GM21515 (cell line): ENCODE results near the gene TK1.
"Not testable (repeated sequence)": the region's sequence is repeated elsewhere in the genome, so short reads cannot be mapped to it uniquely, and the experiment has no call there.

ENCODE experiments used
- ATAC-seq: cut with Tn5 transposase; IDR thresholded peaks from one replicate; pipeline ENCODE4 v1.9.1; 2021; ENCODE audit not compliant: unreplicated experiment

The TK1 gene, protein sequence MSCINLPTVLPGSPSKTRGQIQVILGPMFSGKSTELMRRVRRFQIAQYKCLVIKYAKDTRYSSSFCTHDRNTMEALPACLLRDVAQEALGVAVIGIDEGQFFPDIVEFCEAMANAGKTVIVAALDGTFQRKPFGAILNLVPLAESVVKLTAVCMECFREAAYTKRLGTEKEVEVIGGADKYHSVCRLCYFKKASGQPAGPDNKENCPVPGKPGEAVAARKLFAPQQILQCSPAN

DNA sequence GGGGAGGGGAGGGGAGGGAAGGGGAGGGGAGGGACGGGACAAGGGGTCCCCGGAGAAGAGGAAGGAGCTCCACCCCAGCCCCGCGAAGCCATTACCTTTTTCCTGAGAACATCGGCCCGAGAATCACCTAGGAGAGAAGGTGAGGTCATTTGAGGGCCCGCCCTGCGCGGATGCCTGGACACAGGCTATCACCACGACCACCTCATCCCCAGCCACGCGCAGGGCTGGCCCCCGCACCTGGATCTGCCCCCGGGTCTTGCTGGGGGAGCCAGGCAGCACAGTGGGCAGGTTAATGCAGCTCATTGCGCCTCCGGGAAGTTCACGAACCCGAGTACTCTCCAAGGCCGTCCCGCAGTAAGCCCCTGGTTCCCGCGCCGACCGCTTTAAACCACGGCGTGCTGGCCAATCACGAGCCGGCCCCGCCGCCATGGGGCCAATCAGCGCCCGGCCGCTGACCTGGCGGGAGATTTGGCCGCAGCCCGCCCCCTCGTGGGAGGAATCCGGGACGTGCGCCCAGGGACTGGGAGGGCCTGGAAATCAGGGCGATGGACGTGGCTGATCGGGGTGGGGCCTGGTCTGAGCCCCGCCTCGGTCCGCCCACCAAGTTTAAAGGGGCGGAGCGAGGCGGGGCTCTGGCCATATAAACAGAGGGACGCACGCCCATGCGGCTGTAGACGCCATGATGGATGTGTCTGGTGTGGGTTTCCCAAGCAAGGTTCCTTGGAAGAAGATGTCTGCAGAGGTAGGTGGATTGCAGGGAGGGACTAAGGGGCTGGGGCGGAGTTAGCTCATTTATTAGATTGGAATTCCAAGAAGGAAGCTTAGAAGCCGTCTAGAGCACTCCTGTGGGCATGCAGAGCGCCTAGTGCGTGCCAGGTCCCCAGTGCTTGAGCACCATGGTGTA is at the start of gene TK1, which contains the start of gene AFMID:
TK1 (minus strand) TSS at position 361 of the 904 bp plus-strand sequence; CDS start at position 303, 58 bp downstream.
AFMID (plus strand) TSS at position 671 of the 904 bp plus-strand sequence; CDS start at position 680, 9 bp downstream.
- ATAC-seq, result peak; percentile 87

DNA sequence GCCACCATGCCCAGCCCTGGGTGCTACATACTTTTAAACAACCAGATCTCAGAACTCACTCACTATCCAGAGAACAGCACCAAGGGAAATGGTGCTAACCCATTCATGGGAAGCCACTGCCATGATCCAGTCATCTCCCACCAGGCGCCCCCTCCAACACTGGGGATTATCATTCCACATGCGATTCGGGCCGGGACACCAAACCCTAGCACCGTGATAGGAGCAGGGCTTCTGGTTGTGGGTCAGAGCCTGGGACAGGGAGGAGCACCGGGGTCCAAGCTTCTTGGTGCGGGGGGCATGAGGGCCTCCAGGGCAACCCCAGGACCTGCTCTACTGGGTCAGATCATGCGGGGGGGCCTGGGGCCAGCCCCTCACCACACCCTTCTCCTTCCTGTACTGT is 49.0 kb upstream of the TK1 start:
- ATAC-seq, result no peak

DNA sequence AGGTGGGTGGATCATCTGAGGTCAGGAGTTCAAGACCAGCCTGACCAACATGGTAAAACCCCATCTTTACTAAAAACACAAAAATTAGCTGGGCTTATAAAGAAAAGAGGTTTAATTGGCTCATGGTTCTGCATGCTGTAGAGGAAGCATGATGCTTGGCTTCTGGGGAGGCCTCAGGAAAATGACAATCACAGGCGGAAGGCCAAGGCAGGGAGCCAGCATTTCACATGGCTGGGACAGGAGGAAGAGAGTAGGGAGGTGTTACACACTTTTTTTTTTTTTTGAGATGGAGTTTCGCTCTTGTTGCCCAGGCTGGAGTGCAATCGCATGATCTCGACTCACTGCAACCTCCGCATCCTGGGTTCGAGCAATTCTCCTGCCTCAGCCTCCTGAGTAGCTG is 48.2 kb upstream of the TK1 start:
- not testable (repeated sequence) for ATAC-seq

DNA sequence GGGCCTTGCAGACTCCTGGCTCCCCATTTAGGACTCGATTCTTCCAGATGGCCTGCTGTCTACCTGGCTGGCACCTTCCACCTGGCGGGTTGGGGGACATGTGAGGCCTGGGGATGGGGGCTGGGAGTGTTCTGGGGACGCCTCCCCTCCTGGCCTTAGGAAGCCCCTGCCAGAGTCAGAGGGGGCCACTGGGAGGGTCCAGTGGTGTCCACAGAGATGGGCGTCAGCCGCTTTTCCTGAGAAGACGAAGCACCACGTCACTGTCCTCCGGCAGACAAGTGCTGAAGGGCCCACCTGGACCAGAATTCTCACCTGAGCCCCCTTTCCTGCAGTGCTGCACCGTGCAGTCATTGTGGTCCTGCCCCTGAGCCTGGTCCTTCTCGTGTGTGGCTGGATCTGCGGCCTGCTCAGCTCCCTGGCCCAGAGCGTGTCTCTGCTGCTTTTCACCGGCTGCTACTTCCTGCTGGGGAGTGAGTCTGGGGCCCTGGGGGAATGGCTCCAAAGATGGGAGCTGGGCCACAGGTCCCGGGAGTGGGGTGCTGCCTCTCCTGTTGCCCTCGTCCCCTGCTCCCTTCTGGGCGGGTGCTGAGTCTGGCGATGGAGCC is 47.5 kb upstream of the TK1 start:
- no peak for ATAC-seq

DNA sequence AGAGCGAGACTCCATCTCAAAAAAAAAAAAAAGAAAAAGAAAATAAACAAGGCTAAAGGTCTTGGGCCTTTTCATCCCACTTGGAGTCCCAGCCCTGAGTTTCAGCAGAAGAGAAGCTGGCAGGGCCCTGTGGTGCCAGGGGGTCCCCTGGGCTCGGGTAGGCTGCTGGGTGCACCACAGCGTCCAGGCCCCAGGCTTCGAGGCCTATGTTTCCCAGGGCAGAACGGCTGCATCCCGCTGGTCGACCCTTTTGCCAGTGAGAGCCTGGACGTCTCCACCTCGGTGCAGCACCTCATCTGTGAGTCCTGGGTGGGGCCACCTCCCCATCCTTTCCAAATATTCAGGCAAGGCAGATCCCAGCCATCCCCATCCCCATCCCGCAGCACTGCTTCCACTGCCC is 46.8 kb upstream of the TK1 start:
- ATAC-seq, result no peak

DNA sequence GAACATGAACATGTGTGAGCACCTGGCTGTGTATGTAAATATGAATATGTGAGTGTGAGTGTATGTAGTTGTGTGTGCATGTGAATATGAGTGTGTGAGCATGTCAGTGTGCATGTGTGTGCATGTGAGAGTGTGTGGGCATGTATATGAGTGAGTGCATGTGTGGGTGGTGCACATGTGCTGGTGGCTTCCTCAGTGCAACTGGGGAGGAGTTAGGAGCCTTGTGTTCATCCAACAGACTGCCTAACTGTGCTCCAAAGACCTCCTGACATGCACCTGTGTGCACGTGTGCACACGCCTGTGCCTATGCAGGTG is 46.0 kb upstream of the TK1 start:
- no peak for ATAC-seq

DNA sequence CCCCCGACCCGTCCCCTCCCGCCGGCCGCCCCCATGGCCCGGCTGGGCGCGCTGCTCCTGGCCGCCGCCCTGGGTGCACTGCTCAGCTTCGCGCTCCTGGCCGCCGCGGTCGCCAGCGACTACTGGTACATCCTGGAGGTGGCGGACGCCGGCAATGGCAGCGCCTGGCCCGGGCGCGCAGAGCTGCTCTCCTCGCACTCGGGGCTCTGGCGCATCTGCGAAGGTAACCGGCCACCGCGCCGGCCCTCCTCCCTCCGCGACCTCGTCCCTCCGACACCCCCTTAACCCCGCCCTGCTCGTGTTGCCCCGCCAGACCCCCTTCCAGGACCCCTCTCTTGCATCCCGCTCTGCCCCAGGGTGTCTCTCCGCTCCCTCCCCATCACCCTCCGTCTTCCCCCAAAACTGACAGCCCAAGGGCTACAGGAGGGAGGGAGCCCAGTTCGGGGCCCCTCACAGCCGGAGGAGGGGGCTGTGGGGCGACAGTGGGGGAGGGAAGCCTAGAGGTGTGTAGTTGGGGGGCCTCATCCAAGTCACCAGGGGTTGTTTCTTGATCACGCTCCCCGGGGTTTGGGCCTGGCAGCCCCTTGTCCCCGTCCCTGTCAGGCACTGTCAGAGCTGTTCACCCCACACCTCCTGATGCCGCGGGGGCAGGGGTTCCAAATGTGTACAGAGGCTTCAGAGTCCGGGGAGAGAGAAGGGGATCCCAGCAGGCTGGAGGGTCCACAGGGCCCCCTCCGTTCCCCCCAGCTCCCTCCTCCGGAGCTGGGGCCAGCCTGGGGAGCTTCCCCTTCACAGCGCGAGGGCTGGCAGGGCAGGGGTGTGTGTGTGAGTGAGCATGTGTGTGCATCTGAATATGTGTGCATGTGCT is 45.4 kb upstream of the TK1 start:
- no peak for ATAC-seq

DNA sequence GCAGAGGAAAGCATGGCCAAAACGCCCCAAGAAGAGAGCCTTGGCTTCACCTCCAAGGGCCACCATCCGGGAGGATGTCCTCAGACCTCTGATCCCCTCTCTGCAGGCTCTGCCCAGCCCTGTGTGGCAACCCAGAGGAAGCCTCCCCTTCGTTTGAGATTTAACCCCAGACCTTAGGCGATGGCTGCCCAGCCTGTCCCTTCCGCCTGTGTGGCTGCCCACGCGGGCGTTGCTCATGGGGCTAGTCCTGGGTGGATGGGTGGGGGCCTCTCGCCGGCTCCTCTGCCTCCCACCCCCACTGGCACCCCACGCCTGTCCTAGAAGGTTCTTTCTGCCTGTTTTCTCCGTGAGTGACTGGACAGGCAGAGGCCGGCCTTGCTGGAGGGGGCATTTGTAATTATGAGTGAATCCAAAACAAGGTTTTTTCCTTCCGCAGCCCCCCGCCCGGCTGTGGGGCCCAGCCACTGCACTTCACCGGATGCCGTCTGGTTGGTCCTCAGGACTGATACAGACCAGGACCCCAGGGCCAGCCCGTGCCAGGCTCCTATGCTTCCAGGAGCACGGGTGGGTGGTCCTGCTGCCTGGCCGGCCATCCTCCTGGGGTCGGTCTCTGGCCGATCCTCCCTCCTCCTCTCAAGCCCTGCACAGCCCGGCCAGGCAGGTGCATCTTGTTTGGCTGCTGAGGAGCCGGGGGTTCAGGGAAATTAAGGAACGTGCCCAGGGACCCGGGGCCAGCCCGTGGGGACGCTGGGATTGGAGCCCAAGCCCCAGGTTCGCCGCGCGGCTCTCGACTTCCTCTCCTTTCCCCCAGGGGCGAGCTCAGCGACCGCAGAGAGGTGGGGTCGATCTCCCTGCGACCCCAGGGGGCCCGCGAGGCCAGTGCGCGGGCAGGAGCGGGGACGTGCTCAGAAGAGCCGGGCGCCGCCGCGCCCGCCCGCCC is 44.4 kb upstream of the TK1 start, which contains the start of gene TMEM235:
TMEM235 (plus strand) TSS at position 636 of the 940 bp plus-strand sequence. CDS start 393 bp downstream, outside the sequence.
- ATAC-seq, result no peak

DNA sequence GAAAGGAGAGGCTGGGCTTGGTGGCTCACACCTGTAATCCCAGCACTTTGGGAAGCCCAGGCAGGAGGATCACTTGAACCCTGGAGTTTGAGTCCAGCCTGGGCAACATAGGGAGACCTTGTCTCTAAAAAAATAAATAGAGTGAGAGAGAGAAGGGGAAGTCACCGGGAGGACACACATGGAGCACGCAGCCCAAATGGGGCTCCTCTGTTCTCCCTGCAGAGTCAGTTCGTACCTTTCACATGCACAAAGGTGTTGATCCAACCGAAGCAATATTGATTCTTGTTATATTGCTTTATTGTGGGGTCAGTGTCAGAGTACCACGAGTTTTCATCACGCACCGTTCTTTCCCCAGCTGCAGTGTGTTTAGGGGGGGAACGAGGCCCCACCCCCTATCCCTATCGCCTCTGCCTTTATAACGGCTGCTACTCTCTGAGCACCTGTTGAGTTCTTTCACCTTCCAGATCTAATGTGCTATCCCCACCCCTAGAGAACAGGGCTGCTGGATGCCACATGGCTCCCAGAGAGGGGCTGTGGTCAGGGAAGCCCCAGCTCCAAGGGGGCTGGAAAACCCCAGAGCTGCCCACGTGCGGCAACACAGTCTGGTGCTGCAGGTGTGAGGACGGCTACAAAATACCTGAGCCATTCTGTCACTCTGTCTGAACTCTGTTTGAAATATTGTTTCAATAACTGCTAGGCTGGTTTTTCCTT is 43.6 kb upstream of the TK1 start:
- no peak for ATAC-seq

DNA sequence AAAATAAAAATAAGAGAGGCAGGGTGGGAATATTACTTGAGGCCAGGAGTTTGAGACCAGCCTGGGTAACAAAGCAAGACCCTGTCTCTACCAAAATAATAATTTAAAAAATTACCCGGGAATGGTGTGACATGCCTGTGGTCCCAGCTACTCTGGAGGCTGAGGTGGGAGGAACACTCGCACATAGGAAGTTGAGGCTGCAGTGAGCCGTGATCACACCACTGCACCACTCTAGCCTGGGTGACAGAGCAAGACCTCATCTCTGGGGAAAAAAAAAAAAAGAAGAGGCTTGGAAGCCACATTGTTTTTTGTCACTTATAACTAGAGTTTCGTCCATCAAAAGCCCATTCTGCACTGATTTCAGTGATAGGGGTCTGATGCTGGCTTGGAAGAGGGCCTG is 41.3 kb upstream of the TK1 start:
- no peak for ATAC-seq

DNA sequence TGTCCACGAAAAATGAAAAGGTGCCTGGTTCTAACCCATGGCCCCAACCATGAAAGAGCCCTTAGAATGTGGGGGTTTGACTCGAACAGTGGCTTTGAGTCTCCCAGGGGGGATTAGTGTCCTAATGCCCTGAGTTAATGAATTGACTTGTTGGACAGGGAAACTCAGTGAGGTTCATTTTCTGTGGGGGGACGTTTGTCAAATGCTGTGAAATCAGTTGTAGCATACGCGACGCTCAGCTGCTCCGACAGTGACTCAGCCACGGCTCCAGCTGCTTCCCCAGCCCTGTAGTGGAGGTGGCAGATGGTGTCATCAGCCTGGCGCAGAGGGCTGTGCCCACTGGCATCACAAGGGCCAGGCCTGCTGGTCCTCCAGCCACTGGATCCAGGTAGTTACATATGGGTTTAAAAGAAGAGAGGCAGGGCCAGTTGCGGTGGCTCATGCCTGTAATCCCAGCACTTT is 40.6 kb upstream of the TK1 start:
- no peak for ATAC-seq

DNA sequence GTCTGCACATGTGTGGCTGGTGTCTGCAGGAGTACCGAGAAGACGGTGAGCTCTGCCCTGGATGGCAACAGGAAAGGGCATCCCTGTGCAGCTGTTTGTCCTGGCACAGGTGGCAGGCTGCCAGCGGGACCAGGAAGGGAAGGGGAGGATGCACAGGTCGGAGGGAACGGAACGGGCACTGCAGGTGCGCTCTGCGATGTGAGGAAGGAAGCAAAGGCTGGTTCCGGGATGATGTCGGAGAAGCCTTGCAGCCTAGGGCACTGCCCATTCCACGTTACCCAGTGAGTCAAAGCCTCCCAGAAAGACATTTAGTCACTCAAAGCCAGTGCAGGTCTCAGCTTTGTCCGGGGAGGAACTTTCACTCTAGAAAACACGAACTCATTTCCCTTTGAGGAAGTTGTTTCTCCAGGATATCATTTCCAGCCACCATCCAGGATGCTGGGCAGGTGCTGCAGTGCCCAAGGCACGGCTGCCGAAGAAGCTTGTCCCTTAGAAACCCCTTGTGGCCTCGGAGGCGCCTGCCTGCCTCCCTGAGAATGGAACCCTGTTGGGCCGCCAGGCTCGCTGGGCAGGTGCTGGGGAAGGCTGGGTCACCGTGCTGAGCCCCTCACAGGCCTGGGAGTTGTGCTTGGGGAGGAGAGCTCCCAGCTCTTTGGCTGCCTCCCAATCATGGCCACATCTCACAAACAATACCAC is 40.1 kb upstream of the TK1 start:
- no peak for ATAC-seq

DNA sequence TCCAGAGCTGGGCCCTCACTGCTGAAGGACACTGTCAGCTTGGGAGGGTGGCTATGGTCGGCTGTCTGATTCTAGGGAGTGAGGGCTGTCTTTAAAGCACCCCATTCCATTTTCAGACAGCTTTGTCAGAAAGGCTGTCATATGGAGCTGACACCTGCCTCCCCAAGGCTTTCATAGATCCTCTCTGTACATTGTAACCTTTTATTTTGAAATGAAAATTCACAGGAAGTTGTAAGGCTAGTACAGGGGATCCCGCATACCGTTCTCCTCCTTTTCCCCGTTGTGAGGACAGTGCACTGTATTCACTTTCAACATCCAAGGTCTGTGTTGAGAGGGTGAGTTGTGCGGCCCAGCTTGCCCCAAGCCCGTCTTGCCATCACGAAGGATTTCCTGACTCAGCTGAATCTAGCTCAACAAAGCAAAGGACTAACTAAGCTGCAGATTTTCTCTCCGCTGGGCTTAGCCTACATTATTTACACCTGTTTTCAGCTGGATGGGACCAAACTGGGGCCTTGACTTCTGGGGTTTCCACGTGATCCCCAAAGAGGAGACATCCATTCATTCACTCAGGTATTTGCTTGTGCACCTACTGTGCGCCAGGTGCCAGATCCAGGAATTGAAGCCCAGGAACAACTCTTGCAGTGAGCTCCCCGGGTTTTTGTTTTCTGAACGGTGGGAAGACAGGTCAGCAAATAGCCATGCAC is 39.4 kb upstream of the TK1 start:
- no peak for ATAC-seq

DNA sequence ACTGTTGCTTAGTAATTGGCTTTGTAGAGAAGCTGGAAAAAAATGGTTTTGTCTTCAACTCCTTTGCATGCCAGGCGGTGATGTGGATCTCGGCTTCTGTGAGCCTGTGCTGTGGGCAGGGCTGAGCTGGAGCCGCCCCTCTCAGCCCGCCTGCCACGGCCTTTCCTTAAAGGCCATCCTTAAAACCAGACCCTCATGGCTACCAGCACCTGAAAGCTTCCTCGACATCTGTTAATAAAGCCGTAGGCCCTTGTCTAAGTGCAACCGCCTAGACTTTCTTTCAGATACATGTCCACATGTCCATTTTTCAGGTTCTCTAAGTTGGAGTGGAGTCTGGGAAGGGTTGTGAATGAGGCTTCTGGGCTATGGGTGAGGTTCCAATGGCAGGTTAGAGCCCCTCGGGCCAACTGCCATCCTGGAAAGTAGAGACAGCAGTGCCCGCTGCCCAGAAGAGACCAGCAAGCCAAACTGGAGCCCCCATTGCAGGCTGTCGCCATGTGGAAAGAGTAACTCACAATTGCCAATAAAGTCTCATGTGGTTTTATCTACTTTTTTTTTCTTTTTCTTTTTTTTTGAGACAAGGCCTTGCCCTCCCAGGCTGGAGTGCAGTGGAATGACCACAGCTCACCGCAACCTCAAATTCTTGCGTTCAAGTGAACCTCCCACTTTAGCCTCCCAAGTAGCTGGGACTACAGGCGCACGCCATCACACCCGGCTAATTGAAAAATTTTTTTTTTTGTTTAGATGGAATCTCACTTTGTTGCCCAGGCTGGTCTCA is 38.4 kb upstream of the TK1 start:
- ATAC-seq, result no peak

DNA sequence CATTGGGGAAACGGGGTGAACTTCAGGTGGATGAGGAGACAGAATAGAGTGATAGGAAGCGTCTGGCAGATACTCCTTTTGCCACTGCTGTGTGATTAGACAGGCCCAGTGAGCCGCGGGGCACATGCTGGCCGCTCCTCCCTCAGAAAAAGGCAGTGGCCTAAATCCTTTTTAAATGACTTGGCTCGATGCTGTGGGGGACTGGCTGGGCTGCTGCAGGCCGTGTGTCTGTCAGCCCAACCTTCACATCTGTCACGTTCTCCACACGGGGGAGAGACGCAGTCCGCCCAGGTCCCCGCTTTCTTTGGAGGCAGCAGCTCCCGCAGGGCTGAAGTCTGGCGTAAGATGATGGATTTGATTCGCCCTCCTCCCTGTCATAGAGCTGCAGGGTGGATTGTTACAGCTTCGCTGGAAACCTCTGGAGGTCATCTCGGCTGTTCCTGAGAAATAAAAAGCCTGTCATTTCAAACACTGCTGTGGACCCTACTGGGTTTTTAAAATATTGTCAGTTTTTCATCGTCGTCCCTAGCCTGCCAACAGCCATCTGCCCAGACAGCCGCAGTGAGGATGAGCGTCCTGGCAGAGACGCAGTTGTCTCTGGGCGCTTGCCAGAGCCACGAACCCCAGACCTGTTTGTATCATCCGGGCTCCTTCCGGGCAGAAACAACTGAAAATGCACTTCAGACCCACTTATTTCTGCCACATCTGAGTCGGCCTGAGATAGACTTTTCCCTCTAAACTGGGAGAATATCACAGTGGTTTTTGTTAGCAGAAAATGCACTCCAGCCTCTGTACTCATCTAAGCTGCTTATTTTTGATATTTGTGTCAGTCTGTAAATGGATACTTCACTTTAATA is 37.6 kb upstream of the TK1 start:
- no peak for ATAC-seq

DNA sequence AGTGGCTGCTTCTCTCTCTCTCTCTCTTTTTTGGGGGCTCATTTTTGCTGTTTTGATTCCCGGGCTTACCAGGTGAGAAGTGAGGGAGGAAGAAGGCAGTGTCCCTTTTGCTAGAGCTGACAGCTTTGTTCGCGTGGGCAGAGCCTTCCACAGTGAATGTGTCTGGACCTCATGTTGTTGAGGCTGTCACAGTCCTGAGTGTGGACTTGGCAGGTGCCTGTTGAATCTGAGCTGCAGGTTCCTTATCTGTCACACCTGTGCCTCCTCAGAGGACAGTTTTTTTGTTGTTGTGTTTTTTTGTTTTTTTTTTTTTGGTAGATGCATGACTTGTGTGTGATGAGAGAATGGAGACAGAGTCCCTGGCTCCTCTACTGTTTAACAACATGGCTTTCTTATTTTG is 36.9 kb upstream of the TK1 start:
- no peak for ATAC-seq
